NT2/D1 (cell line): ENCODE results near the gene PAPOLG.

ENCODE experiments used
- SUZ12 ChIP-seq: IDR thresholded peaks from 2 replicates; pipeline ENCODE4 v1.6.1; 2011; ENCODE audit not compliant: insufficient read length, insufficient read depth; ENCODE audit errors: extremely low read depth
- YY1 ChIP-seq: IDR thresholded peaks from 2 replicates; pipeline ENCODE4 v1.6.1; 2011; ENCODE audit not compliant: insufficient read length, insufficient read depth
- ZNF274 ChIP-seq: IDR thresholded peaks from 2 replicates; pipeline ENCODE4 v1.6.1; 2011; ENCODE audit warnings: mild to moderate bottlenecking, low read depth, low read length

DNA sequence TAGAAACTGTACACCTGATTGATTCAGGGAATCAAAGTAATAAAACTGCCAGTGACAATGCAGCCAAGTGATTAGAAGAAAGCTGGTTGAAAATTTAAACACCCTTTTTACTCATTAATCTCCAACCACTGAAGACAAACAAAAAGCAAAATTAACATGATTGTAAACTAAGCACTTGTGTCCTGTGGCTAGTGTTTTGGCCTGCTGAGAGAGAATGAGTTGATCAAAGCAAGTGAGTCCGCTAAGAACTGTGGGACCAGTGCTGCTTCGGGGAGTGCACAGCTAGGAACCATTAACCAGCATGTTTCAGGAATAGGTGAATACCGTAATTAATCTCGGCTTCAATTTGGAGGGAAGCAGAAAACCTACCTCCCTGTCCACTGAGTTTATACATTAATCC is 13.6 kb upstream of the PAPOLG start:
- TF ChIP-seq YY1 (no peak), ZNF274 (no peak), SUZ12 (no peak)
